ENCODE measurements around the gene SEC61B. TPM values are rescaled to one million over a fixed set of nuclear protein-coding genes. Genes with fewer than 3 reads are reported as not detected.

Gene SEC61B
- total RNA-seq, 1 experiment from 2014 or later = 125 TPM

Other genes with a start within 250 kb of the SEC61B start
- 26.6 TPM for gene TGFBR1, start 117.2 kb upstream of the SEC61B start, total RNA-seq (2021; ENCODE audit: unreplicated experiment)
- gene ALG2, start 340 bp upstream of the SEC61B start, total RNA-seq (2021; ENCODE audit: unreplicated experiment) = 27.9 TPM